Neural progenitor cell (in vitro differentiated cells): Measurements from ENCODE around the gene RIT1.
"Not testable (repeated sequence)": the region's sequence is repeated elsewhere in the genome, so short reads cannot be mapped to it uniquely, and the experiment has no call there.

ENCODE experiments used
- EZH2 ChIP-seq: fragments of 200-600 bp; sonication (generic); IDR thresholded peaks from 2 replicates; pipeline ENCODE4 v1.6.1; 2017; ENCODE audit warnings: antibody characterized with exemption, mild to moderate bottlenecking, moderate library complexity
- EZH2phosphoT487 ChIP-seq: fragments of 200-600 bp; sonication (generic); IDR thresholded peaks from 2 replicates; pipeline ENCODE4 v1.6.1; 2017; ENCODE audit warnings: antibody characterized with exemption
- TF ChIP-seq, protein P1 (sequence below): fragments of 200-600 bp; sonication (generic); IDR thresholded peaks from 2 replicates; pipeline ENCODE4 v1.5.1; 2017; ENCODE audit warnings: antibody characterized with exemption, mild to moderate bottlenecking

DNA sequence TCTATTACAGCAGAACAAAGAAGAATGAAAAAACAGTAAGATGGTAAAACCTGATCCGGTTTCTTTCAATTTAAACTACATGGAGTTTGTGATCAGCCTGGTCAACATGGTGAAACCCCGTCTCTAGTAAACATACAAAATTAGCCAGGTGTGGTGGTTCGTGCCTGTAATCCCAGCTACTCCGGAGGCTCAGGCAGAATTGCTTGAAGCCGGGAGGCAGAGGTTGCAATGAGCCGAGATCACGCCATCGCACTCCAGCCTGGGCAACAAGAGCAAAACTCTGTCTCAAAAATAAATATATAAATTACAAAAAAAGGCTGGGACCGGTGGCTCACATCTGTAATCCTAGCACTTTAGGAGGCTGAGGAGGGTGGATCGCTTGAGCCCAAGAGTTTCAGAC lies 19.6 kb upstream of the RIT1 start:
- TF ChIP-seq, protein P1, sequence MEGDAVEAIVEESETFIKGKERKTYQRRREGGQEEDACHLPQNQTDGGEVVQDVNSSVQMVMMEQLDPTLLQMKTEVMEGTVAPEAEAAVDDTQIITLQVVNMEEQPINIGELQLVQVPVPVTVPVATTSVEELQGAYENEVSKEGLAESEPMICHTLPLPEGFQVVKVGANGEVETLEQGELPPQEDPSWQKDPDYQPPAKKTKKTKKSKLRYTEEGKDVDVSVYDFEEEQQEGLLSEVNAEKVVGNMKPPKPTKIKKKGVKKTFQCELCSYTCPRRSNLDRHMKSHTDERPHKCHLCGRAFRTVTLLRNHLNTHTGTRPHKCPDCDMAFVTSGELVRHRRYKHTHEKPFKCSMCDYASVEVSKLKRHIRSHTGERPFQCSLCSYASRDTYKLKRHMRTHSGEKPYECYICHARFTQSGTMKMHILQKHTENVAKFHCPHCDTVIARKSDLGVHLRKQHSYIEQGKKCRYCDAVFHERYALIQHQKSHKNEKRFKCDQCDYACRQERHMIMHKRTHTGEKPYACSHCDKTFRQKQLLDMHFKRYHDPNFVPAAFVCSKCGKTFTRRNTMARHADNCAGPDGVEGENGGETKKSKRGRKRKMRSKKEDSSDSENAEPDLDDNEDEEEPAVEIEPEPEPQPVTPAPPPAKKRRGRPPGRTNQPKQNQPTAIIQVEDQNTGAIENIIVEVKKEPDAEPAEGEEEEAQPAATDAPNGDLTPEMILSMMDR: not testable (repeated sequence)
- not testable (repeated sequence) for TF ChIP-seq EZH2, EZH2phosphoT487
